CD4-positive, alpha-beta T cell treated with Interferon gamma for 1 hour (primary cell): ENCODE results near the gene CLGN.

Experiments
- DNase-seq: peaks from one replicate; pipeline ENCODE4 v3.0.0-alpha.2; 2020

Gene CLGN

GRCh38 chr4:140374130-140374477, 53.3 kb downstream of the CLGN start:
- no peak for DNase-seq

- DNase-seq: peak; percentile 96
Measured at GRCh38 chr4:140373328-140374129, 53.9 kb downstream of the CLGN start, which contains the start of gene SCOC. SCOC (plus strand) TSS chr4:140373646; CDS start chr4:140379171, 5,525 bp downstream.

DNA sequence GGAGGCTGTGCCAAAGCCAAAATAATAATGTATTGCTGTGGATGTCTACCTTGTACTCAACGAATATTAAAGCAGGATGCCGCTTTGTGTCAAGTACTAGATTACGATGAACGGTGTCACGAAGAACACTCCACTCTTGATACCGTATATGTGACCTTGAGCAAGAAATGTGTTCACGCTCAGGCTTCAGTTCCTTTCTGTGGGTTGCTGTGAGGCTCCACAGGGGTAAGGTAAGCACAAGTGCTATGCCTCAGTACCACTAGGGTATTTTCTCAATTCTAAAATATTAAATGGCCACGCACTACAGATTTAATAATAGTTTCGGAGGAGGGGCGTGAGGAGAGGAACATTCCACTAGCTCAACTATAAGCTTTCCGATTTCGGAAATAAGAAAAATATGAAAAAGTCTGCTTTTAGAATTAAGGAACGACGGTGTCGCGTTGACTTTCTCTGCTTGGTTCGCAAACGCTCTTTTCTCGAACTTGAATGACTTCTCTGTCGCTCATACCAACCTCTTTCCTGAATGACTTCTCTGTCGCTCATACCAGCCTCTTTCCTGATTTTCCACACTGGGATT, 54.6 kb downstream of the CLGN start:
- DNase-seq: peak; percentile 24

DNA sequence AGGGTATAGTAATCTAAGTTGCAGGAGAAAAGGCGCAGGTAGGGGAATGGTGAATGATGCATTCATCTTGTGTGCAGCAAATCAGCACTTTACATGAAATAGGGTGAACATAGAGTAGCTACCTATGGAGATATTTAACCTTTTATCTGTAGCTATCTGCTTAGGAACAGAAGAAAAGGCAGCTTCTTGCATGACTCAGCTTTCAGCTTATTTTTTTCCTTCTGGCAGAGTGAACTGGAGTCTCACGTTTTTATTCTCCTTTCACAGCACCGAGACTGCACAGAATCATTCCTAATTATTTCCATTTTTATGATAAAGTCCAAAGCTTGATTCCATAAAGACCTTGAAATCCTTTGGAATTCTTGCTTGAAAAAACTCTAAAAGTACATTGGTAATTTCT, 58.8 kb downstream of the CLGN start:
- no peak for DNase-seq

DNA sequence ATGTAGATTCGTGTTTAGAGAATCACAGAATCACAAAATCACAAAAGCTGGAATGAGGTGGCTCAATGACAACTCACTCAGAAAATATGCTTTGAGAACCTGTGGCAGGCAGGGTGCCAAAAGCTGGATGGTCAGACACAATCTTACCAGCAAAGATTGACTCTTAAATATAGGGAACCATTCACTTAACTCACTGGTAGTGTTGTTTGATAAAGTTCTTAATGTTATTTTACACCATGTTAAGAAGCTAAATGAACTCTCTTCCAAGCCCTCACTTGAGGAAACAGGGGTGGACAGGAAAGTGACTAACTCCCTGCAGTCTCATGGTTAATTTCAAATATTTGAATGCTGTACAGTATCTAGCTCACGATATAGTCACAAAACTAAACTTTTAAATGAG, 59.7 kb downstream of the CLGN start:
- DNase-seq: no peak

- DNase-seq: no peak
Measured at GRCh38 chr4:140363558-140363957, 63.9 kb downstream of the CLGN start.

- DNase-seq: no peak
Measured at GRCh38 chr4:140363051-140363450, 64.4 kb downstream of the CLGN start.

DNA sequence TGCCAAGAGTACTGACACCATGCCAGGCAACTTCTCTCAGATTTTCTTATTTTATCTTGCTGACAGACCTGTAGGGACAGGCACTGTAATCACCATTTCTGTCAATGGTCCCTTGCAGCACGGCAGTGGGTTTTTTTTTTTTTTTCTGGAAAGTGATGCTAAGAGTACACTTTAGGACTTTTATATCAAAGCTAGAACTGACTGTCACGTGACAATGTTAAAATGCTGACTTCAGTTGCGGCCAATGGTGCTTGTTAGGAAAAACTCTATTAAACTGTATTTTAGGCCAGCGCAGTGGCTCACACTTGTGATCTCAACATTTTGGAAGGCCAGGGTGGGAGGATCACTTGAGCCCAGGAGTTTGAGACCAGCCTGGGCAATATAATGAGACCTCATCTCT, 66.3 kb downstream of the CLGN start:
- DNase-seq: no peak

GRCh38 chr4:140359562-140360427, 67.7 kb downstream of the CLGN start:
- peak; percentile 62 for DNase-seq

DNA sequence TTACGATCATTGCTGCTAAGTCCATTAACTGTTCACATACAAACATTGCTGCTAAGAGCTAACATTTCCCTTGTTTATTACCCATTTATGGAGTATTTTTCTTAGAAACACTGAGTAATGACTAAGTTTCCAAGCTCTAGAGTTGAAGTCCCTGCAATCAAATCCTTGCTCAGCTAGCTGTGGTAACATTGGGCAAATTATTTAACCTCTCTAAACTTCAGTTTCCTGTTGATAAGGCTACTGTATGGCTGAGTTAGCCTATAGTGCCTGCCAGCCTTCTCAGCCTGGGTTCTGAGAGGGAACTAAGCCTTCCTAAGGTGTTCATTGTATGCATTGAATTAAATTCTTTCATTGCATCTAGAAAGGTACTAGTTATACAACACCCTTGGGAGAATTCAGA, 69.2 kb downstream of the CLGN start:
- no peak for DNase-seq

DNA sequence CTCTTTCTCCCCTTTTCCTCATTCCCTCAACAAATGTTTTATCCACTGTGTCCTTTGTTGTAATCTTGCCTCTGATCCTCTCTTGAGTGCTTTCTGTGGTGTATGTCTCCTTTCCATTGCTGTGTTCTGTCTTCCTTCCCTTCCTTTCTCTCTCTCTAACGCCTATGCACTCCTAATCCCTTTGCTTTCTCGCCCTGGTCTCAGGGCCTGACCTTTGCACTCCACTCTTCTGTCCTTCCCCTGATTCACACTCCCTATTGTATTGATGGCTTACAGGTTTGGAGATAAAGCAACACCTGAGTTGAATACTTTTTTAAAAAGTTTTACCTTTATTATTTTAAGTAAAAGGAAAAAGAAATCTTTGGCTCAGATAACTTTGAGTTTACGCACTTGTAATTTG, 69.6 kb downstream of the CLGN start:
- no peak for DNase-seq

DNA sequence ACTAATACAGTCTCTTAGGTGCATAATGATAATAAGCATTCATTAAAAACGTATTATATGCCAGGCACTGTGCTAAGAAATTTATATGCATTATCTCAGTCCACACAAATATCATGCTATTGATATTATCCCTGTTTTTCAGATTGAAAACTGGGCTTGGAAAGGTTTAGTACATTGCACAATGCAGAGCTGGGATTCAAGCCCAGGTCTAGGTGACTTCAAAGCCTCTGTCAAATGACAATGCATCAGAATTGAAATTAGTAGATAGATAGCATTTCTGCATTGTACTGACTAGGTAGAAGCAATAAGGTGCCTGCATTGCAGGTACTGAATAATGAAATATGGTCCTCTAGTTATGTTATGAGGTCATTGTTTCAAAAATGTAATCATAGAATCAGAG, 72.2 kb downstream of the CLGN start:
- no peak for DNase-seq

- no peak for DNase-seq
Measured at GRCh38 chr4:140353786-140354185, 73.7 kb downstream of the CLGN start.

DNA sequence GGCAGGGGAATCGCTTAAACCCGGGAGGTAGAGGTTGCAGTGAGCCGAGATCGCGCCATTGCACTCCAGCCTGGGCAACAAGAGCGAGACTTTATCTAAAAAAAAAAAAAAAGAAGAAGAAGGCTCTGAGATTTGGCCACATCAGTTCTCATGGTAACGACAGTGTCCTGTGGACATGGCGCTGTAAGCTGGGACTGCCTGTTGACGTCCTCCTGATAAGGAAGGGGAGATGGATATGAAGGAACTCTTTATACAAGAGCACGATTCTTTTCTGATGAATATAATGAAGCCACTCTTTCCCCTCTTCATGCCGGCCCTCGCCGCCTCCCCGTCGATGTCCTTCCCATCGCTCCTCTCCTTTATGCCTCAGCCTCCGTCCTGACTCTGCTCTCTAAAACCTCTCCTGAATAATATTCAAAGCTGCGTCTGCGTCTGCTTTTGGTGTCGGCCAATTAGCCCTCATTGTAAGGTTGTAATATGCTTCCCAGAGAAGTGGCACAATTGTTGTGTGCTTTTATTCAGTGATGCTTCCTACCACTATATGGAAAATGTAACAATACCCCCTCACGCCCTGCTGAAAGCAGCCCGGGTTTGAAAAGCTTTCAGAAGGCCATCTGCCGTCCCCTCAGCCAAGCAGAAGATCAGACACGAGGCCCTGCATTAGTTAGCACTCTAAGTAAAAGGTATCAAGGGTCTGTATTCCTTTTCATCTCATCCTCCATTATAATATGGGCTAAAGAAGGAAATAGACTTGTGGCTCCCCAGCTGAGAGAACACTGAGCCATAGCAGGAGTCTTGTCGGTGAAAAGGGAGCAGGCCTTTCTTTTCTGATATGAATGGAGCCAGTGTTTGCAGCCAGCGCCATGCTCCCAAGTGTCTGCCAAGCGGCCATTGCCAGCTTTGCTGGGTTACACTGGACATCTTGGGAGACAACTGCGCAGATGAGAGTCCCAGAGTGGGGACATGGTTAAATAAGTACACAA, 76.1 kb downstream of the CLGN start:
- no peak for DNase-seq

- DNase-seq: no peak
Measured at GRCh38 chr4:140349816-140350215, 77.6 kb downstream of the CLGN start.

GRCh38 chr4:140346136-140346535, 81.3 kb downstream of the CLGN start:
- DNase-seq: no peak

GRCh38 chr4:140344621-140345020, 82.8 kb downstream of the CLGN start:
- DNase-seq: no peak

- DNase-seq: no peak
Measured at GRCh38 chr4:140344101-140344500, 83.3 kb downstream of the CLGN start.

DNA sequence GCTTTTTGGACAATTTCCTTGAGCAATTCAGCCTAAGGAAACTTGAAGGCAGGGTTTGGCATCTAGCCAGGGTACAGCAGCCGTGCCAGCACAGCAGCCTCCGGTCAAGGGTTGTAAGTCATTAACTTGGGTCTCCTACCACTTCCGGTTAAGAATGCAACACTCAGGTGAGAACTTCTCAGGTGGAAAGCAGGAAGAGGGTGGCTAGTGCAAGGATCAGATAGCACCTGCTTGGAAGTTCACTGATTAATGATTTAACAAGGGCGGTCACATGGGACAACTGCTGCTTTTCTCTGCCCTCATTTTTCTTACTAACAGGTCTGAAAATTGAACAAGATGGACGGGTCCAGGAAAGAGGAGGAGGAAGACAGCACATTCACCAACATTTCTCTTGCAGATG, 84.1 kb downstream of the CLGN start:
- DNase-seq: no peak

- DNase-seq: no peak
Measured at GRCh38 chr4:140342620-140343019, 84.8 kb downstream of the CLGN start.
